ELF-1 (cell line): ENCODE results near the gene RASAL1.

Experiments used
- DNase-seq: peaks from one replicate; pipeline ENCODE4 v3.0.0-alpha.2; 2016; ENCODE audit warnings: low read depth, low spot score

RASAL1 gene

DNA sequence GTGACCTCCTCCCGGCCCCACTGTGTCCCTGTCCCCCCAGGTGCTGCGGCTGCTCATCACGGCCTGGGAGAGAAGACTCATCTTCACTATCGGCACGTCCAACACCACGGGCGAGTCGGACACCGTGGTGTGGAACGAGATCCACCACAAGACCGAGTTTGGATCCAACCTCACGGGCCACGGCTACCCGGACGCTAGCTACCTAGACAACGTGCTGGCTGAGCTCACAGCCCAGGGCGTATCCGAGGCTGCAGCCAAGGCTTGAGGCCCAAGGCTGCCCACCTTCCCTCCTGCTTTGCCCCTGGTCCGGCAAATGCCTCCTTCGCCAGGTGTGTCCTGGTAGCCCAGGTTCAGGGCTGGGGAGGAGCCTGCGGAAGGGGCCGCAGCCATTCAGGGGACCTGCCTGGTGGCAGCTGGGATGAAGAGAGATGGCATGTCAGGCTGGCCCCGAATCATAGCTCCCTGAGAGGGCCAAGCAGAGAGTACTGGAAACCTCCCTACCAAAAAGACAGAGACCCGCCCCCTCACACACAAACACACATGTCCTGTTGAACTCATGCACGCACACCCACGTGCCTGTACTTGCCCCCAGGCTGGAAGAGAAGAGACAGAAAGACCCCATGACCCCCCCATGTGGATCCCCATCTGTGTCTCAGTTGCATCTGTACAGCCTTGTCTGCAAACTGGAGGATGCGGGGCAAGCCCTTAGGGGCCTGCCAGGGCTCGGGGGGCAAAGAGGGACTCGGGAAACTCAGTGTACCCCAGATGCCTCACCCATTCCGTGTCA is 38.7 kb downstream of the RASAL1 start:
- DNase-seq, result no peak

DNA sequence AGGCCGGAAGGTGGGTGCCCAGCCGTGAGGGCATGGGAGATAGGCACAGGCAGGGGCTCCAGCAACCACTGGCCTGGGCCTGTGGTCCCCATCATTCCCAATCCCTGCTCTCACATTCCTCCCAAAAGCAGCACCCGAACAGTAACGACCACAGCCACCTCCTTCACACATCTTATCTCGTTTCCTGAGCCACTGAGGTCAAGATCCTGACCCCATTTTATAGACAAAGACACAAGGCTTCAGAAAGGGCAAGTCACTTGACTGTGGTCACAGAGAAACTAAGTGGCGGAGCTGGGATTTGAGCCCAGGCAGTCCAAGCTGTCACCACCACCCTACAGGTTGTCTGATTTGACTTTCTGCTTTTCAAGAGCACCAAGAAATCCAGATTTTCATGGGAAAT is 40.2 kb downstream of the RASAL1 start:
- no peak for DNase-seq

DNA sequence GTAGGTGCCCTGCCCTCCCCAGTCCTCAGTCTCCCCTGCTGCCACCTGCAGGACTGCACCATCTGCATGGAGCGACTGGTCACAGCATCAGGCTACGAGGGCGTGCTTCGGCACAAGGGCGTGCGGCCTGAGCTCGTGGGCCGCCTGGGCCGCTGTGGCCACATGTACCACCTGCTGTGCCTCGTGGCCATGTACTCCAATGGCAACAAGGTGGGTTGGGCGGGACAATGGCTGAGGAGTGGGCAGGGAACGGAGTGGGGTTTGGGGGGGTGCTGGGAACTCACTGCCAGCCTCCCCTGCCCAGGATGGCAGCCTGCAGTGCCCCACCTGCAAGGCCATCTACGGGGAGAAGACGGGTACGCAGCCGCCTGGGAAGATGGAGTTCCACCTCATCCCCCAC is 40.8 kb downstream of the RASAL1 start:
- DNase-seq, result no peak

DNA sequence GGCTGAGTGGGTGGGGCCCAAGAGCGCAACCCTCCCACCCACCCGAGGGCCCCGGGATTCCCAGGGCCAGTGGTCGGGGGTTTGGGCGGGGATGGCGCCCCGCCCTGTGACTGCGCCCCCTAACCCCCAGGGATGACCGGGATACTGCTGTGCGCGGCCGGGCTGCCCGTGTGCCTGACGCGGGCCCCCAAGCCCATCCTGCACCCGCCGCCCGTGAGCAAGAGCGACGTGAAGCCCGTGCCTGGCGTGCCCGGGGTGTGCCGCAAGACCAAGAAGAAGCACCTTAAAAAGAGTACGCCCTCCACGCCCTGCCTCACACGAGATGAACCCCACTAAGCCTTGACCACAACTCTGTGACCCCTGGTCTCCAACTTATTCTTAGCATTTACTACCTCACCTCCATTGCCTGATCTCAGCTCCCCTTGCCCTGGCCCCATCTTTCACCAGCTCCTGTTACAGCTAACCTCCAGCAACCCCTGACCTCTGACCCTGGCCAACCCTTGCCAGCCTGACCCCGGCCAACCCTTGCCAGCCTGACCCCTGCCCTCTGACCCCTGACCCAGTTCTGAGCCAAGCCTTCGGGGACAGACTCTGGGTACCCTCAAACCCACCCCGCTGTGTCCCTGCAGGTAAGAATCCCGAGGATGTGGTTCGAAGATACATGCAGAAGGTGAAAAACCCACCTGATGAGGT is 42.0 kb downstream of the RASAL1 start:
- no peak for DNase-seq

DNA sequence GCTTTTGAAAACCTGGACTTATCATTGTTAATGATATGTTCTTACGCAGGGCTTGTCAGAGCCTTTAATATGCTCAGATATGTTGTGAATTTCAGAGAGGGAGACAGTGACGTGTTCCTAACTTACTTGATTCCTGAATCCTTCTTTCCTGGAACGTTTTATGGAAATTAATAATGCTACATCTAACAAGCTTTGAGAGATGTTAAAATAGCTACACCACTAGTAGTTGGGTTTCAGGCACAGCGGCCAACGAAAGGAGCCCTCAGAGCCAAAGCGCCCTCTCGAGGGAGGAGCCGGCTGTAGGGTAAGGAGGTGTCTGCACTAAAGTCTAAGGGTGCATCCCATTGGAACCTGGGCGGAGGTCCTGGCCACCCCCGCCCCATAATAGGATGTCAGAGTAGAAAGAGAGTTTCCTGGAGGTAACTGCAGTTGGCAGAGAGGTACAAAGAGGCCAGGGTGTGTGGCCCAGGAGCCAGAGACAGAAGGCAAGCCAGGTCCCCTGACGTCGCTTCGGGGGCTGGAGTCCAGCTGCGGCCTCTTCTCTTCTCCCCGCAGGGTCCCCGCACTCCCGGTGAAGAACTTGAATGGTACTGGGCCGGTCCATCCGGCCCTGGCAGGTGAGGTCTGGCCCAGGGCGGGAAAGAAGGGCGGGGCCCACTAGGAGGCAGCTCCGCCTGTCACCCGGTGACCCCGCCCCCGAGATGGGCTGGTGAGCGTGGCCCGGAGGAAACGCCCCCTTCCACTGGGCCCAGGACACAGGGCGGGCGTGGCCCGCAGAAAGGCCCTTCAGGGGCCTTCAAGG is 42.8 kb downstream of the RASAL1 start:
- peak; percentile 78 for DNase-seq

DNA sequence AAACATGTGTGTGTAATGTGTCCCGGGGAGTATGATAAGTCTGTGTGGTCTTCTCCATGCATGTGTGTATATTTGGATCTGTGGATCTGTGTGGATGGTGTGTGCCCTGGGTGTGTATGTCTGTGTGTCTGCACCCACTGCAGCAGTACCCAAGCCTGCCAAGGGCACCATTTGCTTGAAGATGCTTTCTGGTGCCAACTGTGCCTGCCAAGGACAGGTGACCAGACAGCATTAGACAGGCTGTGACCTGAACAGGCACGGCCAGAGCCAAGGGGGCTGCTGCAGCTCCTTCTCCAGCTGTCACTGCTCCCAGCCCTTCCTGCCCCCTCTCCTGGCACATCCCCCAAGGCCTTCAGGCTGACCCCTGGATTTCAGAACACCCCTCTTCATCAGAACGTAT is 44.1 kb downstream of the RASAL1 start:
- DNase-seq, result no peak

DNA sequence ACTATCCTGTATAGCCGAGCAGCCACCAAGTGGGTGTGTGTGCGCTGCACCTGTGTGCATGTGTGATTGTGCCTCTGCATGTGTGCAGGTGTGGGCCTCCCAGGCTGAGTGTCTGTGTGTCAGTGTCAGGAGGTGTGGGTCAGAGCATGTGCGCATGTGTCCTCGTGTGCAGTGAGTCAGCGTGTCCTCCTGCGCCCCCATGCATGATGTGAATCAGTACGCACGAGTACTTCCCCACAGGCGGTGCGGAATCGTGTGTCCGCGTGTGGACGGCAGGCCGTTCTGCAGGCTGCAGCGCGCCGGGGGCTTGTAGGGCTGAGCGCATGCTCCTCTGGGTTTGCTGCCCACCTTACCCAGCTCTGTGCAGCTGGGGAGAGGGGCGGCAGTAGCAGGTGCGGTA is 44.8 kb downstream of the RASAL1 start:
- no peak for DNase-seq

DNA sequence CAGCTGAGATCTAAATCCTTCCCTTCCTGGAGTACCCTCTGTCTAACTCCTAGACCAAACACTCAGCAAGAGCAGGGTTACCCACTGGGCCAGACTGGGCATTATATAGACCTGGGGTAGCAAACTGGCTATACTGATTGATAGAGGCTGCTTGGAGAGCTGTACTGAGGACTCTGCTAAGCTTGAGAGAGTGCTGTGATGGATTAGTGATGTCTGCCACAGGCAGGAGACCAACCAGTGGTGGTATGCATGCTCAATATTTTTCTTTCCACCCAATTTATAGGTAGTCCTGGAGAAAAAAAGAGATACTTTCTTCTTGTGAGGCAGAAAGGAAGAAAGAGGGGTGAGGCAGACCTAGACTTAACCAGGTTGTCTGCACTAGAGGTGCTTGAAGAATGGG is 45.7 kb downstream of the RASAL1 start:
- no peak for DNase-seq

DNA sequence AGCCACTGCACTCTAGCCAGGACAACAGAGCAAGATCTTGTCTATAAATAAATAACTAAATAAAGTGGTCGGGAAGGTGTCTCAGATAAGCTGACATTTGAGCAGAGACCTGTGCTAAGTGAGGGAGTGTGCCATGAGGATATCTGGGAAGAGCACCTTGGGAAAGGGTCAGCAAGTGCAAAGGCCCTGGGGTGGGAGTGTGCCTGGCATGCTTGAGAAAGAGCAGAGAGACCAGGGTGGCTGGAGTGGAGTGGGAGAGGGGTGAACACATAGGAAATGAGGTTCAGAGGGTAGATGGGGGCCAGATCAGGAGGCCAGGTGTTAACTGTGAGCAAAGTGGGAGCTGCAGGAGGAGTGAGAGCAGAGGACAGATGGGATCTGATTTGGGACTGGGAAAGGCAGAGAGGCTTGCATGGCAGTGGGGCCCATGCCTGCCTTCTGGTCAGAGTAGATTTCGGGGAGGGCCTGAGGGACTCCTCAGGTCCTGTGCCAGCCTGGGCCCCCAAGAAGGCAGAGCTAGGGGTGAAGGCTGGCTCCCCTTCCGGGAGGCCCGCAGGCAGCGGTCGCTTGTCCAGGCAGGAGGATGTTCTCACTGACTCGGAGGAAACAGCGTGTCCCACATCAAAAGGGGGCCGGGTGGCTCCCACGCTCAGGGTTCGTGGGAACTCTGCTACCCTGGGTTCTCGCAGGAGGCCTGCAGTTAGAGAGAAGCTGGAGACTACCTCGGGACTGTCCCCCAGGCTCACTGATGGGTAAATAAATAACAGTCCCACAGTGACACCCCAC is 46.4 kb downstream of the RASAL1 start:
- DNase-seq, result no peak

DNA sequence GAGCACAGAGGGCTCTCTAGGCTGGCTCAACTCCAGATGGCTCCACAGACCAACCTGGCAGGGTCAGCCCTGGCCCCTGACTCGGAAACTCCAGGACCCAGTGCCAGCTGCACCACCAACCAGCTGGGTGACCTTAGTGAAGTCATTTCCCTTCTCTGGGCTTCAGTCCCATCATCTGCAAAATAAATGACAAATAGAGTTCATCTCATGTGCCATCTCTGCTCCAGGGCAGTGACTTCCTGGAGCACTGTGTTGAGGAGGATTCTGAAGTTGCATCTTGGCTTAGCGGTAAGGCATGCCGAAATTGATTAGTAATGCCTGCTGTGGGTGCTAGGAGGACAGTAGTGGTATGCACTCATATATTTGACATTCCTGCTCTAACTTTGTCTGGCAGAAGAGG is 47.5 kb downstream of the RASAL1 start:
- DNase-seq, result no peak

DNA sequence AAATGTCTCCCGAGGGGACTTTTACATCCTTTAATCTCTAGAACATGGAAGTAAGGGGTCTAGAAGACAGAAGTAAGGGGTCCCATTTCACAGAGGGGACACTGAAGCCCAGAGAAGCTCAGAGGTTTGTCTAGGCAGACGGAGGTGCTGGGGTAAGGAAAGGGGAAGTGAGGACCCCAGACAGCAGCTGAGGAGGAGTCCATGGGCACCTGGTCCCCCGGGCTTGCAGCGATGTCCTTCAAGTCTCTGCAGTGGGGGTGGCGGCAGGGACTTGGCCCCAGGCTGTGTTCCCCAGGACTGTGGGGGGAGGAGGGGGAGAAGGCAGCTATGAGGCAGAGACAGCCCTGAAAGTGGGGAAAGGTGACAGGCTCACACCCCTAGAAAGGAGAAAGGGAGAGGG is 48.4 kb downstream of the RASAL1 start:
- DNase-seq, result no peak

DNA sequence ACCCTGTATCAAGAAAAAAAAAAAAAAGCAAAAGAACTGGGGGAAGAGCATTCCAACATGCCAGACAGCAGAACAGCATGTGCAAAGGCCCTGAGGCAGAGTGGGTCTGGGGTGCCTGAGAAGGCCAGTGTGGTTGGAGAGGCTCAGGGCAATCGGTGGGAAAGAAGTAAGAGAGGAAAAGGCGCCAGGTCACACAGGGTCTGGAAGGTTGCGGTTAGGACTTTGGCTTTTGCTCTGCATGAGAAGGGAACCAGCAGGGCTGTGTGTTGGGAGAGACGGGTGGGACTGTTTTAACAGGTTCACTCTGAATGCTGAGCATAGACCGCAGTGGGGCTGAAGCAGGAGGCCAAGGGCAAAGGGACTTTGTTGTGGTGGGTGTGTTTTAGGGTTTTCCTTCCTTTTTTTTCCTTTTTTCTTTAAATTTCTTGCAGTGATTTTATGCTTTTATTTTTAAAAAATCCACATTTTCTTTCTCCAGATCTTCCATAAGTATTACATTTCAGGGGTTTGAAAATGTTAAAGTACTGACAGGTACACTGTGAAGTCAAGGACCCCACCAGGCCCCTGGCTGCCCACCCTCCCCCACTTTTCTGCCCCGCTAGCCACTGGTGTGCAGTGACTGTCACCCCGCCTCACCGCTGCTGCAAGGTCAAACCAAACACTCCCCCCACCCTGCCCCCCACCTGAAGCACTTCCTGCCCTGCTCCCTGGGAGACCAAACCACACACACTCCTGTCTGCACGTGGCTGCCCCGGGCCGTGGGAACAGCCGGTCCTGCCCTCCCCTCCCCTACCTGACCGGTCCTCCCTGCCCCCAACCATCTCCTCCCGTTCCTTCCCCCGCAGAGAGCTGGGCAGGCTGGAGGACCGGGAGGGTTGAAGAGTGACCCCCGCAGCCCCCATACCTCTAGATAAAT is 49.1 kb downstream of the RASAL1 start:
- peak; percentile 46 for DNase-seq

DNA sequence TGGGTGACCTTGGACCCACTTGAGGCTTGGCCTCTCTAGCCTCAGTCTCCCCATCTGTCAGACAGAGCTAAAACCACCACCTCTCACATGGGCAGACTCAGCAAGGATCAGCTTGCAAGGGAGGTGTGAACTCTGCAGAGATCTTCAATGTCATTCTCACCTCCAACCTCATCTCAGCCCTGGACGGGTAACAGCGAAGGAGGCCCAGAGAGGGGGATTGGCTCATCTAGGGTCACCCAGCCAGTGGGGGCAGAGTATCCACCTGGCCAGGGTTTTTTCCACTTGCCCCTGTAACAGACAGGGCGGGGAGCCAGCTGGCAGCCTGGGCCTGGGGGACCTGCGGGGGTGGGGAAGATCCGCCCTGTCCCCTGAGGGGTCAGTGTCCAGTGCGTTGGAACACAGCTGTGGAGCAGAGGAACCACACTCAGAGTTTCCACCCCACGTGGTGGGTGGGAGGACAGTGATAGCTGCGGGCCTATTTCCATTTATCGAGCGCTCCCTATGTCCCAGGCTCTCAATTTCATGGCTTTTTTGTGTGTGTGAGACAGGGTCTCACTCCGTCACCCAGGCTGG is 51.6 kb downstream of the RASAL1 start:
- DNase-seq, result no peak

DNA sequence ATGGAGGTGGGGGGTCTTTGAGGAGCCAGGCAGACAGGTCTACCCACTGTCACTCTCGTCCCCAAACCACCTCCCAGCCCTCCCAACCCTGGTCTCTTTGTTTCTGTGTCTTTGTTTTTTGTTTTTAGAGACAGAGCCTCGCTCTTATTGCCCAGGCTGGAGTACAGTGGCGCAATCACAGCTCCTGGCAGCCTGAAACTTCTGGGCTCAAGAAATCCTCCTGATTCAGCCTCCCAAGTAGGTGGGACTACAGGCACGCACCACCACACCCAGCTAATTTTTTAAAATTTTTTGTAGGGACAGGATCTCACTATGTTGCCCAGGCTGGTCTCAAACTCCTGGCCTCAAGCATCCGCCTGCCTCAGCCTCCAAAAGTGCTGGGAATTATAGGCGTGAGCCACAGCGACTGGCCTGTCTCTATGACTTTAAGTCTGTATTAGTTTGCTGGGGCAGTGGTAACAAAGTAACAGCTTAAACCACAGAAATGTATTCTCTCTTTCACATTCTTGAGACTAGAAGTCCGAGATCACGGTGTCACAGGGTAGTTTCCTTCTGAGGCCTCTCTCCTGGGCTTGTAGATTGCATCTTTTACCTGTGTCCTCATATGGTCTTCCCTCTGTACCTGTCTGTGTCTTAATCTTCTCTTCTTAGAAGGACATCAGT is 52.9 kb downstream of the RASAL1 start:
- DNase-seq, result no peak

DNA sequence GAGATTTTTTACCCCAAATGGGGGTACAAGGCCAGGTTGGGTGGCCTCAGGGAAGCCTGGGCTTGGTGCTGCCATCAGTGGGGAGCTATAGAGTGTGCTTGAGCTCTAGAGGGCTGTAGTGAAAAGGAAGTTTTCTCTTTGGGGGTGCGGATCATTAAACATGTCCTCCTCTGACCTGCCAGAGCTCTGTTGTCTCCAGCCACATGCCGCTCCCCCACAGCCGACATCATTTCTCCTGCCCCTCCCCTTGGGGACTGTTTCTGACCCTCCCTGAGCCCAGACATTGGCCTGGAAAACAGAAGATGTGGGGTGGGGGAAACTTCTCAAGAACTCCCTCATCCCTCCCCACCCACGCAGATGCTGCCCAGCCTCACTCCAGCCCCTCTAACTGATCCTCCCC is 53.7 kb downstream of the RASAL1 start:
- DNase-seq, result no peak

DNA sequence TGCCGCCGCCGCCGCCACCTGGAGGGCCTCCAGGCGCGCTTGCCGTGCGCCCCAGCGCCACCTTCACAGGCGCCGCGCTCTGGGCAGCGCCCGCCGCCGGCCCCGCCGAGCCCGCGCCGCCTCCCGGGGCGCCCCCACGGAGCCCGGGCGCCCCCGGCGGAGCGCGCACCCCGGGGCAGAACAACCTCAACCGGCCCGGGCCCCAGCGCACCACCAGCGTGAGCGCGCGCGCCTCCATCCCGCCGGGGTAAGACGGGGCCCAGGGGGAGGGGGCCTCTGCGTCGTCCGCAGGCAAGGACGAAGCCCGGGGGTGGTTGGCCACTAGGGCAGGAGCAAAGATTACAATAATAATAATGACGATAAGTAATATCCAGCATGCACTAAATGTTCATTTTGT is 57.7 kb downstream of the RASAL1 start:
- no peak for DNase-seq

DNA sequence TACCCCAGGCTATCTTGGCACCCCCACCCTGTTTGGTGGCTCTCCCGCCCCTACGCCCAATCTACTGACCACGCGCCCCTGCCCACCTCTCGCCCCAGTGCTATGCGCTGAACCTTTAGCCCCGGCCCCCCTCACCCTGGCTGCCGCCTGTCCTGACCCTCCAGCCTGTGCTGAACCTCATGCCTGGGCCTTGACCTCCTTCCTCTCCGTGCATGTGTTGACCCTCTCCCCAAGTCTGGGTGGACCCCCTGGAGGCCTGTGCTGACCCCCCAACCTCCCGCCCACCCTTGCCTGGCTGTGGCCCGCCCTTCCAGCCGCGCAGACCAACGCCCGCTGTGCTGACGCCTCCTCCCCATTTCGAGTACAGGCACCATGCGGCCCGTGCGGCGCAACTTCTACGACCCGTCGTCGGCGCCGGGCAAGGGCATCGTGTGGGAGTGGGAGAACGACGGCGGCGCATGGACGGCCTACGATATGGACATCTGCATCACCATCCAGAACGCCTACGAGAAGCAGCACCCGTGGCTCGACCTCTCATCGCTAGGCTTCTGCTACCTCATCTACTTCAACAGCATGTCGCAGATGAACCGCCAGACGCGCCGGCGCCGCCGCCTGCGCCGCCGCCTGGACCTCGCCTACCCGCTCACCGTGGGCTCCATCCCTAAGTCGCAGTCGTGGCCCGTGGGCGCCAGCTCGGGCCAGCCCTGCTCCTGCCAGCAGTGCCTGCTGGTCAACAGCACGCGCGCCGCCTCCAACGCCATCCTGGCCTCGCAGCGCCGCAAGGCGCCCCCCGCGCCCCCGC is 58.3 kb downstream of the RASAL1 start:
- peak; percentile 31 for DNase-seq

DNA sequence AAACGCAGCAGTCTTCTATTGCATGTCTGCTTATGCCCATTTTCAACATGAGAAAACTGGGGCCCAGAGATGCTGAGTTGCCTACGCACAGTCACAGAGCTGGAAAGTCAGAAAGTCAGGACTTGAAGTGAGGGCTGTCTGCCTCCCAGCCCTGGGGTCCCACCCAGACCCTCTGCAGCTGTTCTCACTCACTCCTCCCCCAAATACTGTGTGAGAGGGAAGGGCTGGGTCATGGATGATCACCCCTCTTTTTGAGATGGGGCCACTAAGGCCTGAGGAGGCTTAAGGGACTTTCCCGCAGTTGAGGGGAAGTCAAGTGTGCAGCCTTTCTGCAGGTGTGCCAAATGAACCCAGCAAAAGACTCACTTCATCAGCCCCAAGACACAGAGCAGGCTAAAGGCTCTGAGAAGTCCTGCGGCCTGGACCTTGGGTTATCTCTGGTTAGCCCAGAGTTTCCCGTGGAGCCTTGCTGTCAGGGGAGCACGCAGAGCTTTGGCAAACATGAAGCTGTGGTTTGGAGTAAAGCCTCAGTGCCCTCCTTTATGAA is 60.4 kb downstream of the RASAL1 start:
- no peak for DNase-seq

DNA sequence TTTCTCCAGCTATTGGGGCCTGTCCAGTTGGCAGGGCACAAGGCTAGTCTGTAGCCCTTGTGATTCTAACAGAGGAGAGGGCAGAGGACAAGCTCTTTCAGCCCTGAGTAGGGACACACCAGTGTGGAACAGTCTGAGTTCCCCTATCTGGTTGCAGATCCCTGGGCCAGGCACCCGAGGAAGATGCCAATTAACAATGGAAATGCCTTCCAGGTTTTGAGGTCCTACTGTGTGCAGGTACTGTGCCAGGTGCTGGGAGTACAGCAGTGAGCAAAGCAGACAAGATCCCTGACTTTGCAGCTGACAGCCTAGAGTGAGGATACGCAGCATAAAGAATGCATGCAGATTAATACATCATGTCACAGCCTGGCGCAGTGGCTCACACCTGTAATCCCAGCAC is 62.0 kb downstream of the RASAL1 start:
- no peak for DNase-seq
